ENCODE measurements around the gene PGGT1B. TPM values are rescaled to one million over a fixed set of nuclear protein-coding genes. Genes with fewer than 3 reads are reported as not detected.

Gene PGGT1B
- total and polyA plus RNA-seq, 9 of the 15 experiments (the other 6 are each of a cell fraction or from before 2014, with no cell fraction given) = 5.3 to 33.7 (median 19.8) TPM

GRCh38 chr5:115169487-115170133 is 93.1 kb downstream of the PGGT1B start, which contains the start of gene TRIM36 (continued):
- TF ChIP-seq PRPF4 (IDR thresholded peaks at IDR 0.05; ENCODE audit: insufficient read depth, low read depth, low read length, poor library complexity, severe bottlenecking) (no peak), ZNF764 (CRISPR knock-in tag; IDR thresholded peaks at IDR 0.05; ENCODE audit: low read depth) (0 out of 2 replicates have a peak, but pooled peaks have one; percentile 26), KLF16 (IDR thresholded peaks at IDR 0.05) (no peak), ZFPM2 (CRISPR knock-in tag; IDR thresholded peaks at IDR 0.05) (no peak), IFI16 (CRISPR knock-in tag; IDR thresholded peaks at IDR 0.05) (no peak), GTF2F1 (IDR thresholded peaks at IDR 0.05; ENCODE audit: low read depth, low read length) (no peak), NR3C1 (CRISPR knock-in tag; IDR thresholded peaks at IDR 0.05) (peak; percentile 72; the same call in 1 of the 2 replicates), HNRNPUL1 (IDR thresholded peaks at IDR 0.05; ENCODE audit: low read length) (no peak), ZNF146 (CRISPR knock-in tag; IDR thresholded peaks at IDR 0.05; ENCODE audit: unreplicated experiment) (no peak), ETV6 (IDR thresholded peaks at IDR 0.05; ENCODE audit: borderline replicate concordance in 1 of 2, low read depth in 2 of 2, low read length in 1 of 2) (no peak), ETV6 (CRISPR knock-in tag; IDR thresholded peaks at IDR 0.05; ENCODE audit: borderline replicate concordance) (0 out of 2 replicates have a peak, but pooled peaks have one; percentile 14), NFRKB (IDR thresholded peaks at IDR 0.05; ENCODE audit: low read depth) (no peak), EWSR1 (IDR thresholded peaks at IDR 0.05; ENCODE audit: borderline replicate concordance, low read depth, partially characterized antibody) (no peak), CTBP1 (IDR thresholded peaks at IDR 0.05; ENCODE audit: borderline replicate concordance) (peak; percentile 86), VEZF1 (CRISPR knock-in tag; IDR thresholded peaks at IDR 0.05) (peak; percentile 86)
- TF ChIP-seq, protein P1, sequence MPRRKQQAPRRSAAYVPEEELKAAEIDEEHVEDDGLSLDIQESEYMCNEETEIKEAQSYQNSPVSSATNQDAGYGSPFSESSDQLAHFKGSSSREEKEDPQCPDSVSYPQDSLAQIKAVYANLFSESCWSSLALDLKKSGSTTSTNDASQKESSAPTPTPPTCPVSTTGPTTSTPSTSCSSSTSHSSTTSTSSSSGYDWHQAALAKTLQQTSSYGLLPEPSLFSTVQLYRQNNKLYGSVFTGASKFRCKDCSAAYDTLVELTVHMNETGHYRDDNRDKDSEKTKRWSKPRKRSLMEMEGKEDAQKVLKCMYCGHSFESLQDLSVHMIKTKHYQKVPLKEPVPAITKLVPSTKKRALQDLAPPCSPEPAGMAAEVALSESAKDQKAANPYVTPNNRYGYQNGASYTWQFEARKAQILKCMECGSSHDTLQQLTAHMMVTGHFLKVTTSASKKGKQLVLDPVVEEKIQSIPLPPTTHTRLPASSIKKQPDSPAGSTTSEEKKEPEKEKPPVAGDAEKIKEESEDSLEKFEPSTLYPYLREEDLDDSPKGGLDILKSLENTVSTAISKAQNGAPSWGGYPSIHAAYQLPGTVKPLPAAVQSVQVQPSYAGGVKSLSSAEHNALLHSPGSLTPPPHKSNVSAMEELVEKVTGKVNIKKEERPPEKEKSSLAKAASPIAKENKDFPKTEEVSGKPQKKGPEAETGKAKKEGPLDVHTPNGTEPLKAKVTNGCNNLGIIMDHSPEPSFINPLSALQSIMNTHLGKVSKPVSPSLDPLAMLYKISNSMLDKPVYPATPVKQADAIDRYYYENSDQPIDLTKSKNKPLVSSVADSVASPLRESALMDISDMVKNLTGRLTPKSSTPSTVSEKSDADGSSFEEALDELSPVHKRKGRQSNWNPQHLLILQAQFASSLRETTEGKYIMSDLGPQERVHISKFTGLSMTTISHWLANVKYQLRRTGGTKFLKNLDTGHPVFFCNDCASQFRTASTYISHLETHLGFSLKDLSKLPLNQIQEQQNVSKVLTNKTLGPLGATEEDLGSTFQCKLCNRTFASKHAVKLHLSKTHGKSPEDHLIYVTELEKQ (CRISPR knock-in tag; IDR thresholded peaks at IDR 0.05) = no peak
- TF ChIP-seq, protein P2, sequence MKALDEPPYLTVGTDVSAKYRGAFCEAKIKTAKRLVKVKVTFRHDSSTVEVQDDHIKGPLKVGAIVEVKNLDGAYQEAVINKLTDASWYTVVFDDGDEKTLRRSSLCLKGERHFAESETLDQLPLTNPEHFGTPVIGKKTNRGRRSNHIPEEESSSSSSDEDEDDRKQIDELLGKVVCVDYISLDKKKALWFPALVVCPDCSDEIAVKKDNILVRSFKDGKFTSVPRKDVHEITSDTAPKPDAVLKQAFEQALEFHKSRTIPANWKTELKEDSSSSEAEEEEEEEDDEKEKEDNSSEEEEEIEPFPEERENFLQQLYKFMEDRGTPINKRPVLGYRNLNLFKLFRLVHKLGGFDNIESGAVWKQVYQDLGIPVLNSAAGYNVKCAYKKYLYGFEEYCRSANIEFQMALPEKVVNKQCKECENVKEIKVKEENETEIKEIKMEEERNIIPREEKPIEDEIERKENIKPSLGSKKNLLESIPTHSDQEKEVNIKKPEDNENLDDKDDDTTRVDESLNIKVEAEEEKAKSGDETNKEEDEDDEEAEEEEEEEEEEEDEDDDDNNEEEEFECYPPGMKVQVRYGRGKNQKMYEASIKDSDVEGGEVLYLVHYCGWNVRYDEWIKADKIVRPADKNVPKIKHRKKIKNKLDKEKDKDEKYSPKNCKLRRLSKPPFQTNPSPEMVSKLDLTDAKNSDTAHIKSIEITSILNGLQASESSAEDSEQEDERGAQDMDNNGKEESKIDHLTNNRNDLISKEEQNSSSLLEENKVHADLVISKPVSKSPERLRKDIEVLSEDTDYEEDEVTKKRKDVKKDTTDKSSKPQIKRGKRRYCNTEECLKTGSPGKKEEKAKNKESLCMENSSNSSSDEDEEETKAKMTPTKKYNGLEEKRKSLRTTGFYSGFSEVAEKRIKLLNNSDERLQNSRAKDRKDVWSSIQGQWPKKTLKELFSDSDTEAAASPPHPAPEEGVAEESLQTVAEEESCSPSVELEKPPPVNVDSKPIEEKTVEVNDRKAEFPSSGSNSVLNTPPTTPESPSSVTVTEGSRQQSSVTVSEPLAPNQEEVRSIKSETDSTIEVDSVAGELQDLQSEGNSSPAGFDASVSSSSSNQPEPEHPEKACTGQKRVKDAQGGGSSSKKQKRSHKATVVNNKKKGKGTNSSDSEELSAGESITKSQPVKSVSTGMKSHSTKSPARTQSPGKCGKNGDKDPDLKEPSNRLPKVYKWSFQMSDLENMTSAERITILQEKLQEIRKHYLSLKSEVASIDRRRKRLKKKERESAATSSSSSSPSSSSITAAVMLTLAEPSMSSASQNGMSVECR (CRISPR knock-in tag; IDR thresholded peaks at IDR 0.05) = 0 out of 2 replicates have a peak, but pooled peaks have one; percentile 10
- TF ChIP-seq, protein P3, sequence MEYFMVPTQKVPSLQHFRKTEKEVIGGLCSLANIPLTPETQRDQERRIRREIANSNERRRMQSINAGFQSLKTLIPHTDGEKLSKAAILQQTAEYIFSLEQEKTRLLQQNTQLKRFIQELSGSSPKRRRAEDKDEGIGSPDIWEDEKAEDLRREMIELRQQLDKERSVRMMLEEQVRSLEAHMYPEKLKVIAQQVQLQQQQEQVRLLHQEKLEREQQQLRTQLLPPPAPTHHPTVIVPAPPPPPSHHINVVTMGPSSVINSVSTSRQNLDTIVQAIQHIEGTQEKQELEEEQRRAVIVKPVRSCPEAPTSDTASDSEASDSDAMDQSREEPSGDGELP (CRISPR knock-in tag; IDR thresholded peaks at IDR 0.05; ENCODE audit: borderline replicate concordance) = peak; percentile 93
